T47D (cell line): Measurements from ENCODE around the gene PARP6.

ENCODE experiments used
- DNase-seq, 2 experiments: peaks; one replicate each; pipeline versions ENCODE4 v3.0.0 to v3.0.0-alpha.2; 2011 to 2012; ENCODE audit warnings: low read depth in 1 of 2, low spot score in 1 of 2
- JUND ChIP-seq: IDR thresholded peaks from 2 replicates; pipeline ENCODE4 v1.6.1; 2012; ENCODE audit warnings: low read depth
- in situ Hi-C: cut with HindIII; loops from 2 replicates; pipeline ENCODE4 v1.10.0; 2016; ENCODE audit warnings: low sequenced_read_pairs, low pct_unique_long_range_greater_than_20kb

The PARP6 gene

DNA sequence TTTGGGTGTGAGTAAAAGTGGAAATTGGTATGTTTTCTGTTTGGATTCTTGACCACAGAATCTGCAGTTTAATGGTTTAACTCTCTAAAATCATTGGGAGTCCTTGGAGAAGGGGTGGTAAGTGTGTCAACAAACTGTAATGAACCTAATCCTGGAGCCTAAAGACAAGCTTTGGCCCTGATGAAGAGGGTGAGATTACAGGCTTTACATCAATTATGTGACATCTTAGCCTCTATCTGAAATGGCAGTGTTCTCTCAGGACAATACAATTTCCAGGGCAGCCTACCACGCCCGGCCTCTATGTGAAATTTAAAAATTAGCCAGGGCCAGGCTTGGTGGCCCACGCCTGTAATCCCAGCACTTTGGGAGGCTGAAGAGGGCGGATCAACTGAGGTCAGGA is 37.1 kb downstream of the PARP6 start:
- in situ Hi-C loops: no loop called here
- no peak for TF ChIP-seq JUND
- DNase-seq: no peak

DNA sequence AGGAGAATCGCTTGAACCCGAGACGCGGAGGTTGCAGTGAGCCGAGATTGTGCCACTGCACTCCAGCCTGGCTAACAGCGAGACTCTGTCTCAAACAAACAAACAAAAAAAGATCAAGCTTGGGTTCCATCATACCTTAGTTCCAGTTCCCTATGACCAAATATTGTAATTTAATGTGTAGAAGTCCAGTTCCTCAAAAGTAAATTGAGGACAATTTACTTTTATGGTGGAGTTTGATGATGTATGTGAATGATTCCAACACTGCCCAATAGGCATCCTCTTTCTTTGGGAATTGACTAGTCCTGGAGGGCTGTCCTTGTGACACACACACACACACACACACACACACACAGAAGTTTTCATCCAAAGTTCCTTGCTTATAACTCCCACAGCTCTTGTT is 38.6 kb downstream of the PARP6 start:
- TF ChIP-seq JUND: no peak
- DNase-seq: no peak
- in situ Hi-C loops: no loop called here

DNA sequence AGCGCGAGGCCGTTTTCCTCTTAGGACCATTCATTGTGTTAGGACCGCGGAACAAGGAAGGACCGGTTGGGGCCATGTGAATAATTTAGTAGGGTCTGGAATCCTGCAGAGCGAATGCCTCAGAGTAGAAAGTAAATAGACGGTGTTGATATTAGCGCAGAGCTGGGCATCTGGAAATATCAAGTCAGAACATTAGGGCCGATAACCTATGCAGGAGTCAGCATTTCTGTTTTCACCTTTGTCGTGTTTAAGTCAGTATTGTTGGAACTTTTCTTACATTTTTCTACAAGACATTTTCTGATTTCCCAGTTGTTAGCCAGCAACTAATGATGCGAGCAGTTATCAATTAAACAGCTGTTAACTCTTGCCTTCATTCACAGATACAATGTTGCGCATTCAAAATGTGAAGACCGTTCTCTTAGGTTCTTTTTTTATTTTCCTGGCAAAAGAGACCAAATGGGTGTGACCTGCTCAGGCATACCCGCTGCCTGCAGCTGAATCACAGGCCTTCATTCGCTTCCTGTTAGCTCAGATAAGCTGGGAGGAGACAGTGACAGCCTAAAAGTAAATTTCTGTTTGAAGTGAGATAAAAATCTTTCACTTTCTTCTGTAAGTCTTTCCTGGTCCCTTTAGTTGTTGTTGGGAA is 40.4 kb downstream of the PARP6 start:
- TF ChIP-seq JUND: no peak
- peak; percentile 29 to 72 for DNase-seq
- in situ Hi-C loops: no loop called here

DNA sequence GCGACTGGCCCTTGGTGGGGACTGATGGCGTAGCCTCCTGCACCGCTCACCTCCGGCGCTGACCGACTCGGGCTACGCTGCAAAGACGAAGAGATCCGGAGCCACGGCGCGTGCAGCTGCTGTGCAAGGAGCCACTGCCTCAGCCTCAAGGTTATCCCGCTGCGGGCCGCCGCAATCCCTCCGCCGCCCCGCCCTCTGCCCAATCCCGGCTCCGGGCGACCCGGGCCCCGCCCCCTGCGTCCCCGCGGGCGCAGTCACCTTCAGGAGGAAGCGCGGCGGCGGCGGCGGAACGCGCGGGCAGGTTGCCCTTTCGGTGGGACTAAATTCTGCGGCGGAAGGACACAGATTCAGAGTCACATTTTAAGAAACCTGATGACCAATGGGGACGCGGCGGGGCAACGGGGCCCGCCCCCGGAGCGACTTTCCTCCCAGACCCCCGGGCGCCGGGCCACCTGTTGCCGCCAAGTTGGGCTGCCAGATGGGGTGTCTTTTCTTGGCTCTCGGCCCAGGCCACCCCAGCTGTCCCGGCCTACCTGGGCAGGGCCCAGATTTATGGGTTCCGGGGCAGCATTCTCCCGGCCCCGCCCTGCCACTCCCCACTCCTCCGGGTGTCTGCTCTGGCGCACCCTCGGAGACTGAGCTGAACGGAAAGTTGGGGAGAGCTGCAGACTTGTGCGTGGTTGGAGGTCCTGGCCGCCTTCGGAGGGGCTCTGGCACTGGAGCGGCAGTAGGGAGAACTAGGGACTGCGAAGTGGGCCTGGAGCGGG is 41.1 kb downstream of the PARP6 start, which contains the start of gene PKM:
Gene PKM (minus strand): TSS at position 125 of the 767 bp plus-strand sequence. CDS start 12,093 bp downstream, outside the sequence.
- DNase-seq: peak; percentile 84 to 100
- in situ Hi-C loops: no loop called here
- TF ChIP-seq JUND: no peak

DNA sequence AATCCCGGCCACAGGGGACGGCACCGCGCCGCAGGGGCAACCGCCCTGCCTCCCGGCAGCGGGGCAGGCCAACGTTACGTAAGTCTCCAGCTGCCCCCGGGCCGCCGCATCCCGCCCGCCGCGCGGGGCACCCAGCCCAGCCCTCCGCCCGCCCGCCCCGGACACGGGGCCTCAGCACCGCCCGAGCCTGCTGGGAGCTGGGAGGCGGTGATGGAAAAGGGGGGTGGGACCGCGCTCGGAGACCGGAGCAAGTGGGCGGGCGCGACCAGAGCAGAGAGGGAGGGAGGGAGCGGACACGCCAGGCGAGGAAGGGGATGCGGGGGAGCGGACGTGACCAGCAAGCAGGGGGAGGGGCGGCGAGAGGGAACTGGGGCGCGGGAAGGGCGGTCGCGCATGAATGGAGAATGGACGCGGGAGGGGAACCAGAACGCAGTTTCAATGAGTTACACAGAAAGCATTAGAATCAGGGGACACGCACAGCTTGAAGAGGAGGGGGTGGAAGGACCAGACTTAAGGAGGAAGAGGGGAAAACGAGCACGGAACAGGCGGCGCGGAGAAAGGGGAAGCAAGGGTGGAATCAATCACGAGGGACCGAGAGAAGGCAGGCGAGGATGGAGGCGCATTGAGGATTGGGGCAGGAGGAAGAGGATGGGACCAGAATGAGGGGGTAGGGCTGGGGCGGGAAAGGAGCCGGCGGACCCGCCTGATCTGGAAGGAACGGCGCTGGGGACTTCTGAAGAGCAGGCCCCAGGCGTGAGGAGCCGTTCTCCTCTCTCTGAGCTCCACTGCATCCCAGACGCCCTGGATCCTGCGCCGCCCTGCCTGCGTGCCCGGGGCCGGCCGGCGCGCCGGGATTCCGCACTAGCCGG is 41.9 kb downstream of the PARP6 start:
- no peak for TF ChIP-seq JUND
- DNase-seq: peak; percentile 62 to 91
- in situ Hi-C loops: no loop called here

DNA sequence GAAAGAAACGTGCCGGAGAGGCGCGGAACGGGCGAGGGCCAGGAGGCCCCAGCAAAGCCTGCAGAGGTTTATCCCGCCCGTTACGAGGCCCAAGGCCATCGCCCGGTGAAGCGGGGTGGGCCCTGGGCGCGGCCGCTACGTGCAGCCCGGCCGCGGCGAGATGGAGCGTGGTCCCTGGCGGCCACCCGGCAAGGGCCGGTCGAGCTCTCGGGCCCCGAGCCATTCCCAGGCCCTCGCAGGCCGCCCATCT is 42.5 kb downstream of the PARP6 start:
- in situ Hi-C loops: no loop called here
- no peak for TF ChIP-seq JUND
- no peak for DNase-seq

DNA sequence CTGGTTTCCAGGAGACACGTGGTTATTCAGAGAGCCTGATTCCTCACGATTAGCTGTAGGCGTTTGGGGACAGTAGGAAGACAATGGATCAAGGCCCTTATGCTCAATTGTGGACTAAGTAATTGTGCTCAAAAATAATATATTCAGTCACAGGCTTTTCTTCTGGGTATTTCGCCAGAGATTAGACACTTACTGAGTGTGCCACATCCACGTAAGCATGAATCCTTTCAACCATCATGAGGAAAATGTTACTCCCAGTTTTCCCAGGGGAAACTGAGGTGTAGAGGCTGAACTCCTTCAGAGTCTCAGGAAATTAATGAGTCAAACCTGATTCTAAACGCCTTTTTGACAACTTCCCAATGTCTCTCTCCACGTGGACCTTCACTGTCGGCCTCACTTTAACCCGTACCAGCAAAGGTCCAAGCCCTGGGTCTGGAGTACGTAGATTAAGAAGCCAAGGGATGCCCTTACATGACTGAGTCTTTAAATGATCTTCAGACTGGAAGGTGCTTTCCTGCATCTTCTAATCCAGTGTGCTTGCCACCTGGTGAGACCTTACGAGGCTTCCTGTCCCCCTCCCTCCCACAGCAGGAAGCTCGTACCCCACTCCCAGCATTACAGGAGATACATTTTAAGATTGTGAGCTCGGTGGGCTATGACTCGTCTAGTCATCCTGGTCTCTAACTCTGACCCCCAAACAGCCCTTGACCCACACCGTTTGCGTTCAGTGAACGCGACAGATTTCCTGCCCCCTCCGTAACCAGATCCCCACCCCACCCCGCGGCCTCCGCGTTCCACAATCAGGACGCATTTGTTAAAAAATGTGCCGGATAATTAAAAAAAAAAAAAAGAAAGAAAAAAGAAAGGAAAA is 43.0 kb downstream of the PARP6 start:
- DNase-seq: peak in 1 of 2 experiments; percentile 77

DNA sequence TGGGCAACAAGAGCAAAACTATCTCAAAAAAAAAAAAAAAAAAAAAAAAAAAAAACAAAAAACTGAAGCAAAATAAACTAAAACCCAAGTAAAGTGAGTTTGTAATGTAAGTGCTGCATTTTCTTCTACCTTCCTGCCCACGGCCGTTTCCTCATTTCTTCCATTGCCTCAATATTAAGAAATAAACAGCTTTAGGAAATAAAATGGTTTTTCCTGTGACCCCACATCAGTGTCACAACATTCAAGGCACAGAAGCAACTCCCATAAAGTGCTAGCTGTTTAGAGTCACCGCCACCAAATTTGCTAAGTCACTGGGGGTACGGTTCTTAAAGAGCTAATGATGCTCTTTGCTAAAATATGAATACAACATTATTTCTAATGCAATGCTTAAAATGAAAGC is 44.6 kb downstream of the PARP6 start:
- no peak for TF ChIP-seq JUND
- in situ Hi-C loops: no loop called here
- no peak for DNase-seq

More for the DNA sequence above, 43.0 kb downstream of the PARP6 start:
- no peak for TF ChIP-seq JUND
- in situ Hi-C loops: no loop called here

DNA sequence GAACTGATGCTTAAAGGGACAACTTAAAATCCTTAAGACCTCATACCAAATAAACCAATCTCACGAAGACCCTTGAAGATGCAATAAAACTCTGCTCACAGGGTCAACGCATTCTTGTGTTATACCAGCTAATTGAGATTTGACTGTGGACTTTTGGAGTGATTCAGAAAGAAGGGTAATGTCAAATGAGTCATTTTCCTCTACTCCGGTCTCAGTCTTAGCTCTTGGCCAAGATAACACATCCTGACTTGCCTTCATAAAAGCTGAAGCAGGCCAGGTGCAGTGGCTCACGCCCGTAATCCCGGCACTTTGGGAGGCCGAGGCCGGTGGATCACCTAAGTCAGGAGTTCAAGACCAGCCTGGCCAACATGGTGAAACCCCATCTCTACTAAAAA is 45.2 kb downstream of the PARP6 start:
- in situ Hi-C loops: no loop called here
- DNase-seq: no peak

DNA sequence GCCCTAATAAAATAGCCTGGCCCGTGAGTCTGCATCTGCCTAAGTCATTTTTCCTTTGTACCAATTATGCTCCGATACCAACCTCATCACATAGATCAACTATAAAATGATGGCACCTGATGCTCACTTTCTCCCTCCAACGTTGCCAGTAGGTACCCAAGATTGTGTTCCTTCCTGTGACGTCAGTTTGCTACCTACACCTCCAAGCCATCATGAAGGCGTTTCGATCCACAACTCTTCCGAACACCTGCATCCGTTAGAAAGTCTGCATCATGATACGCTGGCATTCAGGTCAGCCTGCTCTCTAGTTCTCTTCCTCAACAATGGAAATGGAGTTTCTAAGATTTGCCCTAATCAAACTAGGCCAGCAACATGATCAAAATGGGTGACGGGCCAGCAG is 49.1 kb downstream of the PARP6 start:
- no peak for DNase-seq
- TF ChIP-seq JUND: no peak
- in situ Hi-C loops: no loop called here

More for the DNA sequence above, 45.2 kb downstream of the PARP6 start:
- TF ChIP-seq JUND: no peak

DNA sequence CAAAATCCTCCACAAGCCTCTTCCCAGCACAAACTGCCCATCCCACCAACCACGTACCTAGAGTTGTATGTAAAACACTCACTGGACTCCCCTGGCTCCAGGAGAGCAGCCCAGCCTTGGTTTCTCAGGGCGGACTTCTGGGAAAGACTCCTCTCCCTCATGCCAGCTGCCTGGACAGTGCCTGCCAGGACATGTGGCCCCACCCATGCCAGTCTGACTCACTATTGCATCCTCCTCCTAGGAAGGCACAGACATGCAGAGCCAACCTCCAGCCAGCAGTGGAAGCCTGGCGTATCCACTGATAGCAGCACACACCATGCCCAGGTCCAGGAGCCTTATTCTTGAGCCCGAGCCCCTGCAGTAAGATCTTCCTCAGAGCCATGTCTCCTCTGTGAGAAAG is 50.0 kb downstream of the PARP6 start:
- in situ Hi-C loops: no loop called here
- no peak for TF ChIP-seq JUND
- peak in 1 of 2 experiments; percentile 58 for DNase-seq

DNA sequence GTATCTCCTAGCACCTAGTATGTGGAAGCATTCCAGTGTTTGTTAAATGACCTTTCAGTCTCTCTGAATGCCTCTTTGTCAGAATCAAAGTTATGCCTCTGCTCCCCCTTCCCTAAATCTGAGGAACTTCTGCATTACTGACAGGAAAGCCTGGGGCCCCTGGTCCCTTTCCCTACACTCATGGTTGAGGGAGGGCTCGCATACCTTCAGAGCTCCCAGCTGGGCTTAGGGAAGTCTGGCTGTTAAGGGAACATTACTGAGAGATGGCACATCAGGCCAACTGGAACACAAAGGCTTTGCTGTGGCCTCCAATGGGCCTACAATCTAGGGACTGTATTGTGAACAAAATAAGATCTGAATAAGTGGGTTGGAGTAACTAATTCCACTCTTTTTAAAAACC is 51.7 kb downstream of the PARP6 start:
- no peak for TF ChIP-seq JUND
- in situ Hi-C loops: no loop called here
- no peak for DNase-seq
